HepG2 (cell line): ENCODE results near the gene HEXIM1. TPM values are rescaled to one million over a fixed set of nuclear protein-coding genes. Genes with fewer than 3 reads are reported as not detected.

Experiments
- CEBPB ChIP-seq: IDR thresholded peaks from 2 replicates; pipeline ENCODE4 v1.6.1; 2011; ENCODE audit warnings: low read depth, low read length, improper control_type of control experiment, borderline replicate concordance
- FOXK2 ChIP-seq: fragments of 450-650 bp; IDR thresholded peaks from 2 replicates; pipeline ENCODE4 v1.6.1; 2016
- GATAD2A ChIP-seq: IDR thresholded peaks from 2 replicates; pipeline ENCODE4 v1.6.1; 2016
- MTF2 ChIP-seq: sonication (generic); formaldehyde crosslinking; IDR thresholded peaks from 2 replicates; pipeline ENCODE4 v1.5.0; 2020; ENCODE audit warnings: missing genetic modification reagents, borderline replicate concordance
- SATB2 ChIP-seq: sonication (generic); formaldehyde crosslinking; IDR thresholded peaks from 2 replicates; pipeline ENCODE4 v1.5.0; 2020; ENCODE audit warnings: missing genetic modification reagents
- SMAD3 ChIP-seq: sonication (generic); formaldehyde crosslinking; IDR thresholded peaks from 2 replicates; pipeline ENCODE4 v1.4.0; 2020; ENCODE audit warnings: missing genetic modification reagents
- SP140L ChIP-seq: sonication (generic); formaldehyde crosslinking; IDR thresholded peaks from 2 replicates; pipeline ENCODE4 v1.4.0; 2020; ENCODE audit warnings: missing genetic modification reagents, borderline replicate concordance
- SRY ChIP-seq: sonication (generic); formaldehyde crosslinking; IDR thresholded peaks from 2 replicates; pipeline ENCODE4 v1.8.0; 2022; ENCODE audit warnings: mild to moderate bottlenecking, missing genetic modification reagents
- SUZ12 ChIP-seq: fragments of 150-350 bp; IDR thresholded peaks from 2 replicates; pipeline ENCODE4 v1.6.1; 2014; ENCODE audit warnings: low read depth, low read length
- ZEB1 ChIP-seq: IDR thresholded peaks from 2 replicates; pipeline ENCODE4 v1.6.1; 2012; ENCODE audit warnings: mild to moderate bottlenecking, low read depth, inconsistent platforms; ENCODE audit not compliant: insufficient replicate concordance
- ZMYM2 ChIP-seq: sonication (generic); formaldehyde crosslinking; IDR thresholded peaks from 2 replicates; pipeline ENCODE4 v1.8.0; 2022; ENCODE audit warnings: mild to moderate bottlenecking, missing genetic modification reagents
- polyA plus RNA-seq, 8 experiments: library from polyadenylated mRNA; depleted of rRNA in 3 of 8; stranded (reverse) in 7 of 8; unstranded in 1 of 8; fragments of >200 nt; fragmentation: Illumina TruSeq in 4 of 8; extraction: Trizol in 4 of 8; gene quantifications; 2 replicates each; pipeline versions ENCODE4 v1.2.1 to v1.2.3, GENCODE V29; 2011 to 2016; ENCODE audit warnings: low read depth in 4 of 8, missing spikeins in 1 of 8, mixed read lengths in 1 of 8; ENCODE audit not compliant: insufficient read depth in 1 of 8
- total RNA-seq, 5 experiments: library from RNA; depleted of rRNA; stranded (reverse); fragments of >200 nt; fragmentation: Illumina TruSeq; extraction: Trizol; gene quantifications; 2 replicates each; pipeline ENCODE4 v1.2.3, GENCODE V29; 2016; ENCODE audit warnings: low read depth in 1 of 5
- TF ChIP-seq, protein P1 (sequence below): sonication (generic); formaldehyde crosslinking; IDR thresholded peaks from 2 replicates; pipeline ENCODE4 v1.4.0; 2020; ENCODE audit warnings: missing genetic modification reagents, mild to moderate bottlenecking, borderline replicate concordance
- TF ChIP-seq, protein P2 (sequence below): sonication (generic); formaldehyde crosslinking; IDR thresholded peaks from 2 replicates; pipeline ENCODE4 v1.4.0; 2020; ENCODE audit warnings: missing genetic modification reagents, borderline replicate concordance
- TF ChIP-seq, protein P3 (sequence below): sonication (generic); formaldehyde crosslinking; IDR thresholded peaks from 2 replicates; pipeline ENCODE4 v1.4.0; 2020; ENCODE audit warnings: missing genetic modification reagents, borderline replicate concordance
- TF ChIP-seq, protein P4 (sequence below): IDR thresholded peaks from 2 replicates; pipeline ENCODE4 v1.6.1; 2012; ENCODE audit warnings: inconsistent platforms
- TF ChIP-seq, protein P5 (sequence below): sonication (generic); formaldehyde crosslinking; IDR thresholded peaks from 2 replicates; pipeline ENCODE4; 2020; ENCODE audit warnings: missing genetic modification reagents, mild to moderate bottlenecking, borderline replicate concordance
- TF ChIP-seq, protein P6 (sequence below), 2 experiments: fragments of 450-650 bp in 1 of 2; sonication (generic) in 1 of 2; formaldehyde crosslinking; IDR thresholded peaks; 2 replicates each; pipeline versions ENCODE4 v1.5.0 to v1.8.0; 2020 to 2022; ENCODE audit warnings: mild to moderate bottlenecking in 1 of 2, missing genetic modification reagents in 1 of 2

Gene HEXIM1
- total and polyA plus RNA-seq, 2 of the 13 experiments (the other 11 are each of a cell fraction or from before 2014, with no cell fraction given), result 10.5 to 16.6 TPM

DNA sequence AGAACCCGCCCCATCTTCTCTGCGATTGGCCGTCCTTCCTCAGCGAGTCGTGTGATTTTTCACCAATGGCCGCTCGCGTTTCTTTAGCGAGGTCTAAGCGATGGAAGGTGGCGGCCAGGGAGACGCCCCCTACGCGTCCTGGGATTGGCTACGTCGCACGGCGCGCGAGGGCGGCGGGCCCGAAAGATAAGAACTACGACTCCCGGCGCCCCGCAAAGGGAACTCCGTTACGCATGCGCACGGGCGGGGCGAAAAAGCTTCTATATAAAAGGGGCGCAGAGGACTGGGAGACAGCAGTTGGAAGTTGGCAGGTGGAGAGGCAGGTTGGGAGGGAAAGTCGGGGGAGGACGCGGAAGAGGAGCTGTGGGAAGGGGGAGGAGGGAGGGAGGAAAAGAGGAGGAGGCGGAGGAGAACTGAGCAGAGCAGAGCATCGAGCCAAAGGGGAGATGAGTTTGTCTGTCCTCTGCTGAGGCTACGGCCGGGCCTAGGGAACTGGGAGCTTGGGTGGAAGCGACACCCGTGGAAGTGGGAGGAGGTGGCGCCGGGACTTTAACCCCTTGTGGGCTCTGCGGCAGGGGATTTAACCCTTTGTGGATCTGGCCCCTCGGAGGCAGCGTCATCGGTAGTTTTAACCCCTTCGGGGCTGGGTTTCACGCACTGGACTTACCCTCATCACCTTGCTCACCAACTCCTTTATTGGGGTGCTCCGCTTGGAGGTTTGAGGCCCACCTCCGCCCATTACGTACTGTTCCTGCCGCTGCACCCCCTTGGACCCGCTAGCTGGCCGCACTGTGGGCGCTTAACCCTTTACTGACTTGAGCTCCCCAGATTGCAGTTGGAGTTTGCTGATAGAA lies at the start of gene HEXIM1 (continued):
- TF ChIP-seq, protein P1, sequence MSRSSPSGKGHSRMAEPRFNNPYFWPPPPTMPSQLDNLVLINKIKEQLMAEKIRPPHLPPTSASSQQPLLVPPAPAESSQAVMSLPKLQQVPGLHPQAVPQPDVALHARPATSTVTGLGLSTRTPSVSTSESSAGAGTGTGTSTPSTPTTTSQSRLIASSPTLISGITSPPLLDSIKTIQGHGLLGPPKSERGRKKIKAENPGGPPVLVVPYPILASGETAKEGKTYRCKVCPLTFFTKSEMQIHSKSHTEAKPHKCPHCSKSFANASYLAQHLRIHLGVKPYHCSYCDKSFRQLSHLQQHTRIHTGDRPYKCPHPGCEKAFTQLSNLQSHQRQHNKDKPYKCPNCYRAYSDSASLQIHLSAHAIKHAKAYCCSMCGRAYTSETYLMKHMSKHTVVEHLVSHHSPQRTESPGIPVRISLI (CRISPR knock-in tag), result no peak
- TF ChIP-seq, protein P2, sequence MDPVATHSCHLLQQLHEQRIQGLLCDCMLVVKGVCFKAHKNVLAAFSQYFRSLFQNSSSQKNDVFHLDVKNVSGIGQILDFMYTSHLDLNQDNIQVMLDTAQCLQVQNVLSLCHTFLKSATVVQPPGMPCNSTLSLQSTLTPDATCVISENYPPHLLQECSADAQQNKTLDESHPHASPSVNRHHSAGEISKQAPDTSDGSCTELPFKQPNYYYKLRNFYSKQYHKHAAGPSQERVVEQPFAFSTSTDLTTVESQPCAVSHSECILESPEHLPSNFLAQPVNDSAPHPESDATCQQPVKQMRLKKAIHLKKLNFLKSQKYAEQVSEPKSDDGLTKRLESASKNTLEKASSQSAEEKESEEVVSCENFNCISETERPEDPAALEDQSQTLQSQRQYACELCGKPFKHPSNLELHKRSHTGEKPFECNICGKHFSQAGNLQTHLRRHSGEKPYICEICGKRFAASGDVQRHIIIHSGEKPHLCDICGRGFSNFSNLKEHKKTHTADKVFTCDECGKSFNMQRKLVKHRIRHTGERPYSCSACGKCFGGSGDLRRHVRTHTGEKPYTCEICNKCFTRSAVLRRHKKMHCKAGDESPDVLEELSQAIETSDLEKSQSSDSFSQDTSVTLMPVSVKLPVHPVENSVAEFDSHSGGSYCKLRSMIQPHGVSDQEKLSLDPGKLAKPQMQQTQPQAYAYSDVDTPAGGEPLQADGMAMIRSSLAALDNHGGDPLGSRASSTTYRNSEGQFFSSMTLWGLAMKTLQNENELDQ (CRISPR knock-in tag), result peak; percentile 74; the same call in 1 of the 2 replicates
- TF ChIP-seq, protein P3, sequence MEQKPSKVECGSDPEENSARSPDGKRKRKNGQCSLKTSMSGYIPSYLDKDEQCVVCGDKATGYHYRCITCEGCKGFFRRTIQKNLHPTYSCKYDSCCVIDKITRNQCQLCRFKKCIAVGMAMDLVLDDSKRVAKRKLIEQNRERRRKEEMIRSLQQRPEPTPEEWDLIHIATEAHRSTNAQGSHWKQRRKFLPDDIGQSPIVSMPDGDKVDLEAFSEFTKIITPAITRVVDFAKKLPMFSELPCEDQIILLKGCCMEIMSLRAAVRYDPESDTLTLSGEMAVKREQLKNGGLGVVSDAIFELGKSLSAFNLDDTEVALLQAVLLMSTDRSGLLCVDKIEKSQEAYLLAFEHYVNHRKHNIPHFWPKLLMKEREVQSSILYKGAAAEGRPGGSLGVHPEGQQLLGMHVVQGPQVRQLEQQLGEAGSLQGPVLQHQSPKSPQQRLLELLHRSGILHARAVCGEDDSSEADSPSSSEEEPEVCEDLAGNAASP (CRISPR knock-in tag), result peak; percentile 83
- TF ChIP-seq ZMYM2 (CRISPR knock-in tag) (no peak), SRY (CRISPR knock-in tag) (peak; percentile 80; the same call in 1 of the 2 replicates), ZEB1 (no peak), GATAD2A (CRISPR knock-in tag) (peak; percentile 82), SATB2 (CRISPR knock-in tag) (no peak), SMAD3 (CRISPR knock-in tag) (no peak; the same call in 1 of the 2 replicates), MTF2 (CRISPR knock-in tag) (no peak), SP140L (no peak), SUZ12 (peak; percentile 78), CEBPB (no peak), FOXK2 (0 out of 2 replicates have a peak, but pooled peaks have one; percentile 4)
- TF ChIP-seq, protein P4, sequence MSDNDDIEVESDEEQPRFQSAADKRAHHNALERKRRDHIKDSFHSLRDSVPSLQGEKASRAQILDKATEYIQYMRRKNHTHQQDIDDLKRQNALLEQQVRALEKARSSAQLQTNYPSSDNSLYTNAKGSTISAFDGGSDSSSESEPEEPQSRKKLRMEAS, result peak; percentile 64; the same call in 1 of the 2 replicates
- TF ChIP-seq, protein P5, sequence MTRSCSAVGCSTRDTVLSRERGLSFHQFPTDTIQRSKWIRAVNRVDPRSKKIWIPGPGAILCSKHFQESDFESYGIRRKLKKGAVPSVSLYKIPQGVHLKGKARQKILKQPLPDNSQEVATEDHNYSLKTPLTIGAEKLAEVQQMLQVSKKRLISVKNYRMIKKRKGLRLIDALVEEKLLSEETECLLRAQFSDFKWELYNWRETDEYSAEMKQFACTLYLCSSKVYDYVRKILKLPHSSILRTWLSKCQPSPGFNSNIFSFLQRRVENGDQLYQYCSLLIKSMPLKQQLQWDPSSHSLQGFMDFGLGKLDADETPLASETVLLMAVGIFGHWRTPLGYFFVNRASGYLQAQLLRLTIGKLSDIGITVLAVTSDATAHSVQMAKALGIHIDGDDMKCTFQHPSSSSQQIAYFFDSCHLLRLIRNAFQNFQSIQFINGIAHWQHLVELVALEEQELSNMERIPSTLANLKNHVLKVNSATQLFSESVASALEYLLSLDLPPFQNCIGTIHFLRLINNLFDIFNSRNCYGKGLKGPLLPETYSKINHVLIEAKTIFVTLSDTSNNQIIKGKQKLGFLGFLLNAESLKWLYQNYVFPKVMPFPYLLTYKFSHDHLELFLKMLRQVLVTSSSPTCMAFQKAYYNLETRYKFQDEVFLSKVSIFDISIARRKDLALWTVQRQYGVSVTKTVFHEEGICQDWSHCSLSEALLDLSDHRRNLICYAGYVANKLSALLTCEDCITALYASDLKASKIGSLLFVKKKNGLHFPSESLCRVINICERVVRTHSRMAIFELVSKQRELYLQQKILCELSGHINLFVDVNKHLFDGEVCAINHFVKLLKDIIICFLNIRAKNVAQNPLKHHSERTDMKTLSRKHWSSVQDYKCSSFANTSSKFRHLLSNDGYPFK (CRISPR knock-in tag), result peak; percentile 82; the same call in 1 of the 2 replicates
- TF ChIP-seq, protein P6, sequence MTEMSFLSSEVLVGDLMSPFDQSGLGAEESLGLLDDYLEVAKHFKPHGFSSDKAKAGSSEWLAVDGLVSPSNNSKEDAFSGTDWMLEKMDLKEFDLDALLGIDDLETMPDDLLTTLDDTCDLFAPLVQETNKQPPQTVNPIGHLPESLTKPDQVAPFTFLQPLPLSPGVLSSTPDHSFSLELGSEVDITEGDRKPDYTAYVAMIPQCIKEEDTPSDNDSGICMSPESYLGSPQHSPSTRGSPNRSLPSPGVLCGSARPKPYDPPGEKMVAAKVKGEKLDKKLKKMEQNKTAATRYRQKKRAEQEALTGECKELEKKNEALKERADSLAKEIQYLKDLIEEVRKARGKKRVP (CRISPR knock-in tag; IDR thresholded peaks at IDR 0.05), result peak; percentile 52 to 76; a peak in 3 of 4 replicates
